PC-3 (cell line): ENCODE results near the gene CRYGC.
"Not testable (repeated sequence)": the region's sequence is repeated elsewhere in the genome, so short reads cannot be mapped to it uniquely, and the experiment has no call there.

Source experiments
- EZH2 ChIP-seq: fragments of 300-600 bp; sonication (generic); IDR thresholded peaks from one replicate; pipeline ENCODE4 v1.6.1; 2017; ENCODE audit warnings: antibody characterized with exemption, mild to moderate bottlenecking, low read length; ENCODE audit not compliant: unreplicated experiment
- TF ChIP-seq, protein P1 (sequence below): fragments of 300-600 bp; sonication (generic); conservative IDR thresholded peaks from 2 replicates; pipeline ENCODE4 v1.5.1; 2017; ENCODE audit warnings: antibody characterized with exemption, low read depth, mild to moderate bottlenecking, low read length

DNA sequence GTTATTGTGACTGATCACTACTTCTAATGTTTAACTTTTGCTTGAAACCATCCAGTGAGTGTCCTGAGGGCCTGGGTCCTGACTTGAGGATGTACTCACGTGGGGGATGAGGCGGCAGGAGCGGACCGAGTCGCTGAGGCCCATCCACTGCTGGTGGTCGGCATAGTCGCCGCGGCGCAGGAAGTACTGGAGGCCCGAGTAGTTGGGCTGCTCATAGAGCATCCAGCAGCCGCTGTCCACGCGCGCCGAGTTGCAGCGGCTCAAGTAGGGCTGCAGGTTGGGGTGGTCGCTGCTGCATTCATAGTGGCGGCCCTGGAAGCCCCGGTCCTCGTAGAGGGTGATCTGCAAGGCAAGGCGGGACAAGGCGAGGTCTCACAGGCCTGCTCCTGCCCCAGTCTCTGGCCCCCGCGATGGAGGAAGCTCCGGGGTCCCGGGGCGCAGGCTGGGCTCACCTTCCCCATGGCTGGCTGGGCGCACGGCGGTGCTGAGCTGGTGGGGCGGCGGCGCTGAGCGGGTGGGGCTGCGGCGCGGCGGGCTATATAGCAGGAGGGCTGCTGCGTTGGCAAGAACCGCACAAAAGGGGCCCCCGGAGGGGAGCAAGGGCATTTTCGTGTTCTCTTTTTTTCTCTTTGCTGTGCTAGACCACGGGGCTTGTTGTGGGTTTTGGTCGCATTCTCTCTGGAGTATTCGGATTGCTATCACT is 5.5 kb downstream of the CRYGC start, which contains the start of gene CRYGD:
- TF ChIP-seq, protein P1, sequence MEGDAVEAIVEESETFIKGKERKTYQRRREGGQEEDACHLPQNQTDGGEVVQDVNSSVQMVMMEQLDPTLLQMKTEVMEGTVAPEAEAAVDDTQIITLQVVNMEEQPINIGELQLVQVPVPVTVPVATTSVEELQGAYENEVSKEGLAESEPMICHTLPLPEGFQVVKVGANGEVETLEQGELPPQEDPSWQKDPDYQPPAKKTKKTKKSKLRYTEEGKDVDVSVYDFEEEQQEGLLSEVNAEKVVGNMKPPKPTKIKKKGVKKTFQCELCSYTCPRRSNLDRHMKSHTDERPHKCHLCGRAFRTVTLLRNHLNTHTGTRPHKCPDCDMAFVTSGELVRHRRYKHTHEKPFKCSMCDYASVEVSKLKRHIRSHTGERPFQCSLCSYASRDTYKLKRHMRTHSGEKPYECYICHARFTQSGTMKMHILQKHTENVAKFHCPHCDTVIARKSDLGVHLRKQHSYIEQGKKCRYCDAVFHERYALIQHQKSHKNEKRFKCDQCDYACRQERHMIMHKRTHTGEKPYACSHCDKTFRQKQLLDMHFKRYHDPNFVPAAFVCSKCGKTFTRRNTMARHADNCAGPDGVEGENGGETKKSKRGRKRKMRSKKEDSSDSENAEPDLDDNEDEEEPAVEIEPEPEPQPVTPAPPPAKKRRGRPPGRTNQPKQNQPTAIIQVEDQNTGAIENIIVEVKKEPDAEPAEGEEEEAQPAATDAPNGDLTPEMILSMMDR, result not testable (repeated sequence)
- not testable (repeated sequence) for TF ChIP-seq EZH2
